Lower leg skin (tissue), 4 donors: ENCODE results near the gene TLR3. TPM values are rescaled to one million over a fixed set of nuclear protein-coding genes. Genes with fewer than 3 reads are reported as not detected.
"Not testable (repeated sequence)": the region's sequence is repeated elsewhere in the genome, so short reads cannot be mapped to it uniquely, and the experiment has no call there.

Experiments used
- DNase-seq, 2 donors: peaks; one replicate each; pipeline ENCODE4 v3.0.0-alpha.2; 2019; ENCODE audit warnings: low spot score in 2 of 2
- H3K4me3 ChIP-seq: fragments of 200-600 bp; sonication (generic); 2 replicates; pipeline ENCODE4 v1.5.1; 2017; ENCODE audit warnings: mild to moderate bottlenecking, low read depth; ENCODE audit not compliant: poor library complexity, severe bottlenecking
- CTCF ChIP-seq, 3 donors: fragments of 450-650 bp; IDR thresholded peaks; one replicate each; pipeline ENCODE4 v1.5.1; 2016; ENCODE audit warnings: antibody characterized with exemption in 3 of 3, mild to moderate bottlenecking in 3 of 3, moderate library complexity in 2 of 3
- POLR2A ChIP-seq, 2 donors: fragments of 450-650 bp; IDR thresholded peaks; one replicate each; pipeline ENCODE4 v1.6.1; 2016 to 2017; ENCODE audit warnings: antibody characterized with exemption in 2 of 2, mild to moderate bottlenecking in 1 of 2, moderate library complexity in 1 of 2
- WGBS, 2 donors: methylation state at CpG; one replicate each; pipeline ENCODE4 v1.1.5; 2018; 5-methylcytosine and 5-hydroxymethylcytosine counted together
- intact Hi-C: fragments of 100-400 bp; cut with DNase I; formaldehyde crosslinking; loops from one replicate; pipeline ENCODE4 v1.15.0; 2023; ENCODE audit warnings: low total_unique reads
- total RNA-seq, 4 donors: library from RNA; depleted of rRNA; stranded (reverse); fragments of >200 nt; gene quantifications; one replicate each; pipeline ENCODE4 v1.1.0, GENCODE V29; 2016

Gene TLR3
- total RNA-seq, 4 donors from 2014 or later: 3.8 to 6.4 (median 5.2) TPM

- DNase-seq: peak in 1 of 2 donors; percentile 54
- 22 to 28% methylated on average over 12 of the region's 12 CpGs for WGBS, 2 donors
- TF ChIP-seq CTCF (IDR thresholded peaks at IDR 0.05): no peak
- TF ChIP-seq POLR2A (IDR thresholded peaks at IDR 0.05): no peak
- H3K4me3 ChIP-seq: no peak overlapping the region
- intact Hi-C loops: loop anchor here (5.0 kb wide), 1 partner anchor 396 kb away; no protein-coding TSS in a partner anchor
Measured at GRCh38 chr4:186037692-186038658, 31.0 kb upstream of the TLR3 start.

GRCh38 chr4:186039697-186040096 lies 29.3 kb upstream of the TLR3 start:
- no peak for TF ChIP-seq POLR2A (IDR thresholded peaks at IDR 0.05)
- TF ChIP-seq CTCF (IDR thresholded peaks at IDR 0.05): no peak
- no peak overlapping the region for H3K4me3 ChIP-seq
- no peak for DNase-seq
- intact Hi-C loops: loop anchor here (5.0 kb wide), 1 partner anchor 397 kb away; no protein-coding TSS in a partner anchor
- 68 to 73% methylated on average over 16 of the region's 16 CpGs for WGBS, 2 donors

- intact Hi-C loops: no loop called here
- WGBS, 2 donors: 84 to 89% methylated on average over 12 of the region's 12 CpGs
- TF ChIP-seq POLR2A (IDR thresholded peaks at IDR 0.05) (no peak), CTCF (IDR thresholded peaks at IDR 0.05) (no peak)
- no peak overlapping the region for H3K4me3 ChIP-seq
- DNase-seq: no peak
Measured at GRCh38 chr4:186040316-186040715, 28.6 kb upstream of the TLR3 start.

- H3K4me3 ChIP-seq, intact Hi-C loops, DNase-seq: not testable (repeated sequence)
- WGBS, 2 donors: 40 to 60% methylated on average over 5 of the region's 5 CpGs
Measured at GRCh38 chr4:186047501-186047900, 21.5 kb upstream of the TLR3 start.

- H3K4me3 ChIP-seq, DNase-seq, intact Hi-C loops: not testable (repeated sequence)
- 55 to 77% methylated on average over 8 of the region's 8 CpGs for WGBS, 2 donors
Measured at GRCh38 chr4:186050135-186050534, 18.8 kb upstream of the TLR3 start.

- DNase-seq: no peak
- intact Hi-C loops: no loop called here
- TF ChIP-seq CTCF (IDR thresholded peaks at IDR 0.05) (no peak), POLR2A (IDR thresholded peaks at IDR 0.05) (no peak)
- 55 to 74% methylated on average over 11 of the region's 11 CpGs for WGBS, 2 donors
- H3K4me3 ChIP-seq: no peak overlapping the region
Measured at GRCh38 chr4:186051096-186051495, 17.9 kb upstream of the TLR3 start.
